GM23338 (cell line): ENCODE measurements around the gene CKLF. TPM values are rescaled to one million over a fixed set of nuclear protein-coding genes. Genes with fewer than 3 reads are reported as not detected.
A peak's percentile ranks its signal among the peaks of the same experiment; 100 is the strongest.

Source experiments
- ATAC-seq: fragments of 200-7000 bp; cut with Tn5 transposase; 3 replicates; pipeline ENCODE4 v1.9.1; 2020
- DNase-seq: peaks from one replicate; pipeline ENCODE4 v3.0.0-alpha.2; 2015; ENCODE audit warnings: low spot score
- H2AFZ ChIP-seq: fragments of 200-600 bp; sonication (generic); 2 replicates; pipeline ENCODE4 v1.8.0; 2016; ENCODE audit warnings: antibody characterized with exemption, mild to moderate bottlenecking, moderate library complexity
- H3F3A ChIP-seq: fragments of 200-600 bp; sonication (generic); replicated peaks from 2 replicates; pipeline ENCODE4 v1.8.0; 2017; ENCODE audit warnings: antibody characterized with exemption, mixed run types, low read depth
- H3K27ac ChIP-seq: fragments of 200-600 bp; sonication (generic); 2 replicates; pipeline ENCODE4 v1.6.1; 2016; ENCODE audit warnings: low read depth
- H3K27me3 ChIP-seq: fragments of 200-600 bp; sonication (generic); 2 replicates; pipeline ENCODE4 v1.8.0; 2016; ENCODE audit warnings: mild to moderate bottlenecking, mixed run types, moderate library complexity; ENCODE audit not compliant: insufficient read depth
- H3K36me3 ChIP-seq: fragments of 200-600 bp; sonication (generic); 2 replicates; pipeline ENCODE4 v1.8.0; 2016; ENCODE audit warnings: mild to moderate bottlenecking; ENCODE audit not compliant: insufficient read depth
- H3K4me1 ChIP-seq: fragments of 200-600 bp; sonication (generic); 2 replicates; pipeline ENCODE4 v1.8.0; 2016; ENCODE audit warnings: mild to moderate bottlenecking, moderate library complexity; ENCODE audit not compliant: insufficient read depth
- H3K4me2 ChIP-seq: fragments of 200-600 bp; sonication (generic); 2 replicates; pipeline ENCODE4 v1.7.1; 2017; ENCODE audit warnings: mixed run types
- H3K4me3 ChIP-seq: fragments of 200-600 bp; sonication (generic); 2 replicates; pipeline ENCODE4 v1.6.1; 2016; ENCODE audit warnings: mixed run types
- H3K79me2 ChIP-seq: fragments of 200-600 bp; sonication (generic); replicated peaks from 2 replicates; pipeline ENCODE4 v1.8.0; 2017; ENCODE audit warnings: mild to moderate bottlenecking; ENCODE audit not compliant: insufficient read depth
- H3K9me2 ChIP-seq: fragments of 200-600 bp; sonication (generic); 2 replicates; pipeline ENCODE4 v1.8.0; 2017; ENCODE audit not compliant: insufficient read depth
- H4K20me1 ChIP-seq: fragments of 200-600 bp; sonication (generic); replicated peaks from 2 replicates; pipeline ENCODE4 v1.8.0; 2017; ENCODE audit warnings: mild to moderate bottlenecking; ENCODE audit not compliant: insufficient read depth
- H3K27ac Mint-ChIP-seq: 2 replicates; pipeline ENCODE4 v1.8.0; 2020; ENCODE audit warnings: inconsistent platforms, mild to moderate bottlenecking, moderate library complexity, mixed read lengths
- H3K27me3 Mint-ChIP-seq: 3 replicates; pipeline ENCODE4 v1.8.0; 2022; ENCODE audit warnings: low read depth, mild to moderate bottlenecking, moderate library complexity, mixed read lengths, inconsistent platforms; ENCODE audit not compliant: insufficient read depth, poor library complexity
- H3K36me3 Mint-ChIP-seq: 3 replicates; pipeline ENCODE4 v1.8.0; 2021; ENCODE audit warnings: low read depth, mild to moderate bottlenecking, inconsistent platforms, moderate library complexity, mixed read lengths
- H3K4me1 Mint-ChIP-seq: 3 replicates; pipeline ENCODE4 v1.8.0; 2020; ENCODE audit warnings: mild to moderate bottlenecking, inconsistent platforms, mixed read lengths
- H3K4me3 Mint-ChIP-seq: 3 replicates; pipeline ENCODE4 v1.8.0; 2021; ENCODE audit warnings: moderate library complexity, mild to moderate bottlenecking, inconsistent platforms, mixed read lengths
- H3K9me3 Mint-ChIP-seq: 3 replicates; pipeline ENCODE4 v1.8.0; 2020; ENCODE audit warnings: moderate library complexity, mild to moderate bottlenecking, inconsistent platforms, mixed read lengths
- CREB1 ChIP-seq: fragments of 250-450 bp; sonication (Bioruptor Pico); IDR thresholded peaks from 2 replicates; pipeline ENCODE4 v1.5.0; 2020; ENCODE audit warnings: low read depth, mild to moderate bottlenecking, moderate library complexity
- CTCF ChIP-seq, 2 experiments: fragments of 200-600 bp in 1 of 2; sonication (generic) in 1 of 2; conservative IDR thresholded peaks; 2 replicates each; pipeline versions ENCODE4 v1.5.1 to v1.6.1; 2016 to 2017; ENCODE audit warnings: antibody characterized with exemption in 2 of 2, low read depth in 2 of 2, mild to moderate bottlenecking in 2 of 2, moderate library complexity in 1 of 2
- ETS1 ChIP-seq: IDR thresholded peaks from 2 replicates; pipeline ENCODE4 v1.6.1; 2016; ENCODE audit warnings: antibody characterized with exemption
- EZH2 ChIP-seq: fragments of 200-600 bp; sonication (generic); IDR thresholded peaks from one replicate; pipeline ENCODE4 v1.8.0; 2017; ENCODE audit warnings: antibody characterized with exemption, mild to moderate bottlenecking, low read depth; ENCODE audit not compliant: unreplicated experiment
- EZH2phosphoT487 ChIP-seq: fragments of 200-600 bp; sonication (generic); IDR thresholded peaks from one replicate; pipeline ENCODE4 v1.8.1; 2018; ENCODE audit warnings: antibody characterized with exemption; ENCODE audit not compliant: unreplicated experiment
- JUNB ChIP-seq: IDR thresholded peaks from one replicate; pipeline ENCODE4 v1.6.1; 2016; ENCODE audit warnings: antibody characterized with exemption; ENCODE audit not compliant: unreplicated experiment
- NANOG ChIP-seq: IDR thresholded peaks from 2 replicates; pipeline ENCODE4 v1.6.1; 2016; ENCODE audit warnings: antibody characterized with exemption, borderline replicate concordance
- POLR2AphosphoS5 ChIP-seq: IDR thresholded peaks from 2 replicates; pipeline ENCODE4 v1.6.1; 2016; ENCODE audit warnings: antibody characterized with exemption, low read depth
- REST ChIP-seq: IDR thresholded peaks from one replicate; pipeline ENCODE4 v1.6.1; 2018; ENCODE audit warnings: antibody characterized with exemption; ENCODE audit not compliant: unreplicated experiment
- STAT1 ChIP-seq: IDR thresholded peaks from one replicate; pipeline ENCODE4 v1.6.1; 2016; ENCODE audit warnings: antibody characterized with exemption; ENCODE audit not compliant: unreplicated experiment
- ZNF114 ChIP-seq: fragments of 250-450 bp; sonication (Bioruptor Pico); IDR thresholded peaks from 2 replicates; pipeline ENCODE4 v1.5.0; 2020; ENCODE audit warnings: mild to moderate bottlenecking, moderate library complexity
- ZNF331 ChIP-seq: fragments of 250-450 bp; sonication (Bioruptor Pico); IDR thresholded peaks from 2 replicates; pipeline ENCODE4 v1.5.0; 2020; ENCODE audit warnings: low read depth, mild to moderate bottlenecking, moderate library complexity
- ZNF462 ChIP-seq: fragments of 250-450 bp; sonication (Bioruptor Pico); IDR thresholded peaks from 2 replicates; pipeline ENCODE4 v1.5.0; 2020; ENCODE audit warnings: mild to moderate bottlenecking, moderate library complexity
- polyA plus RNA-seq: library from polyadenylated mRNA; unstranded; fragments of >200 nt; fragmentation: Nextera tagmentation; extraction: Ambion mirVana; gene quantifications from 2 replicates; pipeline ENCODE4 v1.2.1, GENCODE V29; 2016
- total RNA-seq: library from RNA; depleted of rRNA; stranded (reverse); fragments of >200 nt; shearing (Covaris generic); gene quantifications from 2 replicates; pipeline ENCODE4 v1.2.3, GENCODE V29; 2014

Gene CKLF
- total and polyA plus RNA-seq, 2 experiments from 2014 or later: 25.5 to 60.0 TPM

- no peak for DNase-seq
- no peak overlapping the region for H3K27ac ChIP-seq
- peaks cover 18% of the 10 kb centered on the region for H3K27me3 ChIP-seq
- H3K4me3 ChIP-seq: peak overlapping the region; percentile 58
- Mint-ChIP-seq H3K36me3 (peaks cover 5% of the 10 kb centered on the region; the same call in 2 of the 3 replicates), H3K27ac (no peak overlapping the region), H3K4me3 (peak overlapping the region; percentile 53), H3K4me1 (peaks cover 21% of the 10 kb centered on the region), H3K27me3 (peaks cover 29% of the 10 kb centered on the region), H3K9me3 (peaks cover 12% of the 10 kb centered on the region; the same call in 2 of the 3 replicates)
- H4K20me1 ChIP-seq: 0 out of 2 replicates have a peak, but pooled peaks cover 5% of the 10 kb centered on the region
- H3K9me2 ChIP-seq: peaks cover 3% of the 10 kb centered on the region; the same call in 1 of the 2 replicates
- H2AFZ ChIP-seq: no peak overlapping the region
- H3K4me2 ChIP-seq: peak overlapping the region; percentile 85; the same call in 1 of the 2 replicates
- ATAC-seq: no peak
- peaks cover 5% of the 10 kb centered on the region; the same call in 1 of the 2 replicates for H3K79me2 ChIP-seq
- H3K4me1 ChIP-seq: peaks cover 11% of the 10 kb centered on the region
- H3K36me3 ChIP-seq: no peaks in the 10 kb centered on the region
- TF ChIP-seq NANOG (no peak), ZNF331 (CRISPR knock-in tag) (no peak), JUNB (no peak), STAT1 (no peak), POLR2AphosphoS5 (no peak), REST (no peak), ETS1 (no peak), CREB1 (no peak), ZNF462 (CRISPR knock-in tag) (no peak), ZNF114 (CRISPR knock-in tag) (no peak), CTCF (conservative IDR thresholded peaks at IDR 0.05; ENCODE audit: low read depth in 2 of 2) (no peak), EZH2 (no peak), EZH2phosphoT487 (no peak)
- H3F3A ChIP-seq: peaks cover 20% of the 10 kb centered on the region; the same call in 1 of the 2 replicates
These were observed 847 bp downstream of the CKLF start for GRCh38 chr16:66553223-66553622.
